CD4-positive, alpha-beta T cell (primary cell): ENCODE results near the gene ZIC1. TPM values are rescaled to one million over a fixed set of nuclear protein-coding genes. Genes with fewer than 3 reads are reported as not detected.

ENCODE experiments used
- ATAC-seq: fragments of 200-7000 bp; cut with Tn5 transposase; one replicate; pipeline ENCODE4 v1.10.0; 2022; ENCODE audit warnings: mild to moderate bottlenecking; ENCODE audit not compliant: poor library complexity
- CTCF ChIA-PET: fragments of 350-600 bp; sonication (Branson Sonifier 250); formaldehyde crosslinking; loops from one replicate; lab custom pipeline; 2021; ENCODE audit warnings: antibody characterized with exemption, inconsistent platforms; lab: Charles Lee
- POLR2A ChIA-PET: fragments of 350-600 bp; sonication (Branson Sonifier 250); formaldehyde crosslinking; loops from one replicate; lab custom pipeline; 2021; ENCODE audit warnings: antibody characterized with exemption, inconsistent platforms; lab: Charles Lee
- DNase-seq, 14 experiments: peaks; one replicate each; pipeline ENCODE4 v3.0.0-alpha.2; 2013 to 2020; ENCODE audit warnings: mixed read lengths in 2 of 14
- H3K27ac ChIP-seq, 2 donors: one replicate each; pipeline versions ENCODE4 v1.5.1 to v1.7.0; 2013; ENCODE audit warnings: low read length in 2 of 2, low read depth in 1 of 2, mild to moderate bottlenecking in 1 of 2
- H3K27me3 ChIP-seq, 2 experiments: 1 replicate in 1 of 2; 2 replicates in 1 of 2; pipeline versions ENCODE4 v1.6.1 to v1.7.0; 2013; ENCODE audit warnings: low read length in 2 of 2, control low read depth in 1 of 2, mild to moderate bottlenecking in 1 of 2, moderate library complexity in 1 of 2; ENCODE audit not compliant: insufficient read depth in 2 of 2, control insufficient read depth in 1 of 2
- H3K36me3 ChIP-seq: one replicate; pipeline ENCODE4 v1.6.1; 2013; ENCODE audit warnings: low read length, control low read depth; ENCODE audit not compliant: insufficient read depth
- H3K4me1 ChIP-seq: one replicate; pipeline ENCODE4 v1.6.1; 2013; ENCODE audit warnings: low read length, control low read depth; ENCODE audit not compliant: insufficient read depth
- H3K4me3 ChIP-seq: one replicate; pipeline ENCODE4 v1.5.1; 2013; ENCODE audit warnings: mild to moderate bottlenecking, low read length, moderate library complexity
- H3K9me3 ChIP-seq, 2 experiments: 1 replicate in 1 of 2; 2 replicates in 1 of 2; pipeline versions ENCODE4 v1.6.1 to v1.7.0; 2013; ENCODE audit warnings: low read length in 2 of 2, mild to moderate bottlenecking in 2 of 2, control low read depth in 1 of 2, moderate library complexity in 1 of 2; ENCODE audit not compliant: control insufficient read depth in 1 of 2, insufficient read depth in 1 of 2
- H3K27ac Mint-ChIP-seq: one replicate; pipeline ENCODE4 v1.8.0; 2020; ENCODE audit warnings: mixed read lengths
- H3K27me3 Mint-ChIP-seq: one replicate; pipeline ENCODE4 v1.8.0; 2021; ENCODE audit warnings: mixed read lengths
- H3K36me3 Mint-ChIP-seq: one replicate; pipeline ENCODE4 v1.8.0; 2021; ENCODE audit warnings: low read depth, mixed read lengths
- H3K4me1 Mint-ChIP-seq: one replicate; pipeline ENCODE4 v1.8.0; 2021; ENCODE audit warnings: low read depth, mixed read lengths
- H3K4me3 Mint-ChIP-seq: one replicate; pipeline ENCODE4 v1.8.0; 2020; ENCODE audit warnings: mild to moderate bottlenecking, mixed read lengths
- H3K9me3 Mint-ChIP-seq: one replicate; pipeline ENCODE4 v1.8.0; 2020; ENCODE audit warnings: mixed read lengths
- CTCF ChIP-seq: fragments of 200-600 bp; IDR thresholded peaks from one replicate; pipeline ENCODE4 v1.8.0; 2022; ENCODE audit warnings: antibody characterized with exemption, mild to moderate bottlenecking
- intact Hi-C, 2 experiments: fragments of 100-400 bp; cut with DNase I in 1 of 2; cut with micrococcal nuclease in 1 of 2; formaldehyde crosslinking; loops; one replicate each; pipeline versions ENCODE4 v1.15.1 to v1.9.0; 2023 to 2025; cut with DNase I, micrococcal nuclease
- total RNA-seq, 174 experiments: library from RNA in 2 of 174; stranded (reverse) in 2 of 174; gene quantifications; one replicate each; pipeline ENCODE4 v1.2.3 and lab custom pipeline; 2021 to 2026

ZIC1 gene
- total RNA-seq, 2 experiments from 2014 or later, result not detected

- Mint-ChIP-seq H3K9me3 (peaks cover 8% of the 10 kb centered on the region), H3K36me3 (no peaks in the 10 kb centered on the region), H3K4me3 (peak overlapping the region; percentile 73), H3K4me1 (peaks cover 24% of the 10 kb centered on the region), H3K27me3 (peaks cover 89% of the 10 kb centered on the region), H3K27ac (no peak overlapping the region)
- no peak for DNase-seq
- ChIA-PET CTCF (no interaction called here), POLR2A (no interaction called here)
- Histone ChIP-seq H3K27me3 (peaks cover 63 to 98% of the 10 kb centered on the region in 2 experiments), H3K4me1 (peaks cover 26% of the 10 kb centered on the region), H3K4me3 (peak overlapping the region; percentile 28), H3K36me3 (no peaks in the 10 kb centered on the region), H3K9me3 (peaks cover 15 to 47% of the 10 kb centered on the region in 2 experiments), H3K27ac (no peak overlapping the region)
- no peak for TF ChIP-seq CTCF
- no peak for ATAC-seq
- intact Hi-C loops, result no loop called here
These were observed 4.7 kb downstream of the ZIC1 start for GRCh38 chr3:147413686-147414389.

GRCh38 chr3:147414390-147415138 is 5.4 kb downstream of the ZIC1 start:
- no peak overlapping the region for H3K4me3 Mint-ChIP-seq
- peaks cover 18 to 48% of the 10 kb centered on the region in 2 experiments for H3K9me3 ChIP-seq
- no peaks in the 10 kb centered on the region for H3K36me3 ChIP-seq
- H3K4me1 ChIP-seq, result peaks cover 26% of the 10 kb centered on the region
- ChIA-PET POLR2A (no interaction called here), CTCF (no interaction called here)
- H3K4me1 Mint-ChIP-seq, result peaks cover 24% of the 10 kb centered on the region
- peaks cover 86% of the 10 kb centered on the region for H3K27me3 Mint-ChIP-seq
- intact Hi-C loops, result no loop called here
- no peak for DNase-seq
- H3K4me3 ChIP-seq, result no peak overlapping the region
- peaks cover 8% of the 10 kb centered on the region for H3K9me3 Mint-ChIP-seq
- H3K27ac ChIP-seq, result no peak overlapping the region
- no peak for TF ChIP-seq CTCF
- peaks cover 65 to 98% of the 10 kb centered on the region in 2 experiments for H3K27me3 ChIP-seq
- H3K36me3 Mint-ChIP-seq, result no peaks in the 10 kb centered on the region
- ATAC-seq, result no peak
- no peak overlapping the region for H3K27ac Mint-ChIP-seq

- Histone ChIP-seq H3K9me3 (peaks cover 26 to 47% of the 10 kb centered on the region in 2 experiments), H3K36me3 (no peaks in the 10 kb centered on the region), H3K27me3 (peaks cover 69 to 98% of the 10 kb centered on the region in 2 experiments), H3K4me3 (no peak overlapping the region), H3K27ac (no peak overlapping the region), H3K4me1 (peaks cover 22% of the 10 kb centered on the region)
- Mint-ChIP-seq H3K27me3 (peaks cover 93% of the 10 kb centered on the region), H3K4me3 (no peak overlapping the region), H3K27ac (no peak overlapping the region), H3K36me3 (no peaks in the 10 kb centered on the region), H3K4me1 (peaks cover 24% of the 10 kb centered on the region), H3K9me3 (peaks cover 8% of the 10 kb centered on the region)
- ChIA-PET POLR2A (no interaction called here), CTCF (no interaction called here)
- intact Hi-C loops, result no loop called here
- ATAC-seq (no peak), DNase-seq (no peak)
- TF ChIP-seq CTCF, result no peak
These were observed 6.1 kb downstream of the ZIC1 start for GRCh38 chr3:147415286-147415685.
